HG03095 (cell line): ENCODE results near the gene TAS2R41.
A peak's percentile ranks its signal among the peaks of the same experiment; 100 is the strongest.

Experiments
- ATAC-seq: cut with Tn5 transposase; IDR thresholded peaks from one replicate; pipeline ENCODE4 v1.9.1; 2021; ENCODE audit warnings: moderate library complexity; ENCODE audit not compliant: unreplicated experiment

The TAS2R41 gene, protein sequence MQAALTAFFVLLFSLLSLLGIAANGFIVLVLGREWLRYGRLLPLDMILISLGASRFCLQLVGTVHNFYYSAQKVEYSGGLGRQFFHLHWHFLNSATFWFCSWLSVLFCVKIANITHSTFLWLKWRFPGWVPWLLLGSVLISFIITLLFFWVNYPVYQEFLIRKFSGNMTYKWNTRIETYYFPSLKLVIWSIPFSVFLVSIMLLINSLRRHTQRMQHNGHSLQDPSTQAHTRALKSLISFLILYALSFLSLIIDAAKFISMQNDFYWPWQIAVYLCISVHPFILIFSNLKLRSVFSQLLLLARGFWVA

DNA sequence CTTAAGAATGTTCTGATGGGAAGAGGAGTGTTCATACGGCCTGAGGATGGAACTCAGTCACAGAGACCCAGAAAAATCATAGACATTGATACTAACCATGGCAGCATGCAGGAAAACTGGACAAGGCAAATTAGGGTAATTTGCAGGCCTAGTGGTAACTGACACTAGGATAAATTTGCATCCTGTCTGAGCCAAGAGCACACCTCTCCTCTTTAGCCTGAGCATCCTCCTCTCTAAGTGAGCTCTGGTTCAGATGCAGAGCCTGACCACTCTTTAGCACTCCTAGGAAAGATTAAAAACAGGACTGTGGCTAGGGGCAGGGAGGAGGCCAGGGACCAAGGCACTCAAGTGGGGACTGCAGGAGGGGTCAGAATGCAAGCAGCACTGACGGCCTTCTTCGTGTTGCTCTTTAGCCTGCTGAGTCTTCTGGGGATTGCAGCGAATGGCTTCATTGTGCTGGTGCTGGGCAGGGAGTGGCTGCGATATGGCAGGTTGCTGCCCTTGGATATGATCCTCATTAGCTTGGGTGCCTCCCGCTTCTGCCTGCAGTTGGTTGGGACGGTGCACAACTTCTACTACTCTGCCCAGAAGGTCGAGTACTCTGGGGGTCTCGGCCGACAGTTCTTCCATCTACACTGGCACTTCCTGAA, at the start of gene TAS2R41:
TAS2R41 (plus strand) TSS at position 373 of the 650 bp plus-strand sequence; CDS start at position 373, 0 bp downstream.
- ATAC-seq, result no peak

DNA sequence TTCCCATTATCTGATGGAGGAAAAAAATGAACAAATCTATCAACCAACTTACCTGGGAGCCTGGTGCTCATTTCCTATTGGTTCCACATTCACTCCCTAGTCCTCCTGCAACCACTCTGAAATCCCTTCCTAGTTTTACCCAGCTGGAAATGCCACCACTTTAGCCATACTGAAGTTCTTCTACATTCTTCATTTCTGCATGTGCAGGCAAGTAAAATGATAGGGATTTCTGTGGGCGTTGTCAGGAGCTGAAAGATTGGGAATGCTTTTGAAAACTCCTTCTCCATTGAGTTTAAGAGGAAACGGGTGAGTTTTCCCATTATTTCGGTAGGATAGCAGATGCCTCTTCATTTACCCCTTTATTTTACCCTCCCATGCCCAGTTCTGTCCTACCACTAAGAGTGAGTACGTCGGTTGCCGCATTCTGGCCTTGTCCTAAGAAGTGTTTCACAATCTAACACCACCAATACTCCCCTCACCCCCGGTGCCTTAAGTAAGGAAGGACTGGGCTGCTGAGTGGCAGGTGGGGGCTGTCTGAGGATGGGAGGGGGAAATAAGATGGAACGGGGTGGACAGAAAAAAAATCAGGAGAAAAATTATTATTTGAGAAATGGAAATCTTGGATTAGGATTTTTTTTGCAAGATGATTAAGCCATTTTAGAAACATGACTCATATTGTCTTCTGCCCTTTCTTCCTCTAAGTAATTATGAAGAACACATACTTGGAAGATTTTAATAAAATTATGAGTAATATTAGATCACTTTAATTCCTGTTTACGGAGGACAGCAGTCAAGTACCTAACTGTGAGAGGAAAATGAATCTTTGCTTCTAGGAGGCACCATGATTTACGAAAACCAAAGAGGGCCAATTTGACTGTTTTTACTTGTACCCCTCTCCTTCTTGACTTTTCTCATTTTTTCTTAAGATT, 47.6 kb upstream of the TAS2R41 start:
- no peak for ATAC-seq

DNA sequence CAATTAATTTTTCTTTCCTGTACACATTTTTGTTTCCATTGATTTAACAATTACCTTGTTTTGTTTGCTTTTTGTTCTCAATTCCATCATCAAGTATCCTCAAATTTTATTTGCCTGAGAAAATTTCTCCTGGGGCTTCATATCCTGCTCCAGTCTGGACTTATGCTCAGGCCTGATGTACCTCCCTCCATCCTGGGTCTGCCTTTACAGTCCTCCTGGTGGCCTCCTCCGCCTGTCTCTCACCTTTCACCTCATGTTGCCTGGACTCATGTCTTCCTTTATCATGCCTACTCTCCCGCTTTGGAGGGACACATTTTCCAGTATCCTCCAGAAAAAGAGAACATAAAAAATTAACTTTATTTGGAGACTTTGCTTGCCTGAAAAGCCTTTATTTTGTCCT, 46.6 kb upstream of the TAS2R41 start:
- no peak for ATAC-seq

DNA sequence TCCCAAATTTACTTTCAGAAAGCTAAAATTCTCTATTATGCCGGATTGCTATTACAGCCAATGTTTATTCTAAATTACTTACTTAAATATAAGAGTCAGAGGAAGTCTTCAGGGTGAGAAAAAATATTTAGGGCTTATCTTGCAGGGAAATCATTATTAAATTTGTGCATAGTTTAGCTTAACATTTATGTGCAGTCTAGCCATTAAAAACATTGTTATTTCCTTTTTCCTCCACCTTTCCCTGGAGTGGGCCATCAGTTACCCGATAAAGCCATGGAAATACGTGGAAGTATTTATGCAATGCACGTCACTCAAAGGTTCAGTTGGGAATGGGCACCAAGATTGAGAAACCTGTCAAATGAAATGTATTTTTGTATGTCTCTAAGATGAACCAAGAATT, 43.9 kb upstream of the TAS2R41 start:
- ATAC-seq, result no peak

DNA sequence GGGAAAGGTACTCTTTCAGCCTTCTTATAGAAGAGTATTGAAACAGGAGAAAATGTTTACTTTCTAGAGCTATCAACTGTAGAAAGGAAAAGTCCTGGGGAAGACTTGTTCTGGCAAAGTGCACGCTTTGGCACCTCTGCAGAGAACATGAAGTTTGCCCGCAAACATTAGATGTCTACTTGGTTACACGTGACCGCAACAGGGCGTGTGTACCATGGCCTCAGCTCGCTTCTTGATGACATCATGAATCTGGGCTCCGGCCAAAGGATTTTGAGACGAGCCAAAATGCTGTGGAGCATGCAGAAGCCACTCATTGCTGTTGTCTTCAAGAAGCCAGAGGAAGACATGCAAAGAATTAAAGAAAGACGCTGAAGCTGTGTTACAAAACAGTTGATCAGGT, 43.0 kb upstream of the TAS2R41 start:
- ATAC-seq, result no peak

DNA sequence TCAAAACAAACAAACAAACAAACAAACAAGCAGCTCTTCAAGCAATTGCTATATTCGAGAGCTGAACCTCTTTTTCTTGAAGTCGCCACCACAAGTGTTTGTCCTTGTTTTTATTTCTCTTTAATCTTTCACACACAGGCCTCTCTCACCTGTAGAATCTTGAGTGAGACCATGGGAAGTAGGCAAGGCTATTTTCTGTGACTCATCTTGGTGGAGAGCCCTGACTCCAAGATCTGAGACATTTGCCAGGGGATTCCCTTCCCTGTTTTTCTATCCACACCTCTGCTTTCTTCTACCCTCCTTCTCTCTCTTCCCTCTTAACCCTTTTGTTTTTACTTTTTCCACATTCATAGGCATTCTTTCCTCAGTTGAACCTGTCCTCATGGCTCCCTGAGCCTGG, 42.4 kb upstream of the TAS2R41 start:
- no peak for ATAC-seq

DNA sequence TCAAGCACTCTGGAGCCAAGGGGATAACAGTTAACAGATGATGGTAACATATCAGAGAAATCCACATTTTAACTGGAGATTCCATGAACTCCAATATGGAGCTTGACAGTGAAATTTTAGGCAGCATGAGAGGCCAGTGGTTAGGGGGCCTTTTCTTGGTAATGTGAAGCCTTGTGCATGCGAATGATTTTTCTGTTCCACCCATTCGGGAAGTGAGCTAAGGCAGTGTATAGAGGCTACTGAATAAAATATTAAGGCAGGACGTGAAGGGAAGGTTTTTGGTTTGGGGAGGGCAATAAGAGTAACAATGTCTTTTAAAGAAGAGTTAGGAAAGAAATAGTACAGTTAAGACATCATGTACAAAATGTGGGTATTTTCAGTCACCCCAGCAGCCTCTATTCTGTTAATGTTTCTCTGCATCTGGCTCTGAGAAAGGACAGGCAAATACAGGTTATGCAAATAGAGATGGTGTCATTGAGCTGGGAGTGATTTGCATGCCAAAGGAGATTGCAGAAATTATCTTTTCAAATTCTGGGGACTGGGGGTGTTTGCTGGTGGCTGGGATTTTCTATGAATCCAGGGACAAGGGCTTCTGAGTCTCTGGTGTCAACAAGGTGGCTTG, 41.2 kb upstream of the TAS2R41 start:
- ATAC-seq, result peak; percentile 84

DNA sequence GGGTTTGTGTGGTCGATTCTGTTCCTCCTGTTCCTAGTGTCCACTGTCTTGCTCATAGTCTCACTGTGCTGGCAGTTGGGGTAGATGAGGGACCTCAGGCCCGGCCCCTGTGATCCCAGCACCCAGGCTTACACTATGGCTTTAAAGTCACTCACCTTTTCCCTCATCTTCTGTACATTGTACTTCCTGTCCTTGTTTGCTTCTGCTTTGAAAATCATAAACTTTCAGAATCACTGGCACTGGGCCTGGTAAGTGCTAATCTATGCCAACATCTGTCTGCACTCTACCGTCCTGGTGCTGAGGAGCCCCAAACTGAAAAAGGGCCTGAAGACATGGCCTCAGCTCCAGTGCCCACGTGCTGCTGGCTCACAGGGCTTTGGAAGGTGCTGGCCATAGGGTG, 40.1 kb upstream of the TAS2R41 start:
- ATAC-seq, result no peak

DNA sequence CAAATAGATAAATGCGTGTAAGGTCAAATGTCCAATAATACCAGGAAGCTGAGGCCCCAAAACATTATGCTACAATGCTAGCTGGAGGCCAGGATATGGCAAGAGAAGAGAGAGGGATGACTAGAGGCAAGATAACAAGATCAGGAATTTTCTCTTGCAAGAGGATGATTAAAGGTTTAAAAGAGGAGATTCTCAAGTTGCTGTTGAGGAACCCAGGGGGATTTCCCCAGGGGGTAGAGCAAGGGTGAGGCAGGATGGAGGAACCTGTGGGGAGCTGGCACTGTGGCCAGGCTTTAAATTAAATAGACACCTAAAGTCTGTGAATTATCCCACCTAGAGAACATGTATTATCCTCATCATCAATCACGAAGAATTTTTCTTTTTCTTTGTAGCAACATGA, 37.8 kb upstream of the TAS2R41 start:
- no peak for ATAC-seq

DNA sequence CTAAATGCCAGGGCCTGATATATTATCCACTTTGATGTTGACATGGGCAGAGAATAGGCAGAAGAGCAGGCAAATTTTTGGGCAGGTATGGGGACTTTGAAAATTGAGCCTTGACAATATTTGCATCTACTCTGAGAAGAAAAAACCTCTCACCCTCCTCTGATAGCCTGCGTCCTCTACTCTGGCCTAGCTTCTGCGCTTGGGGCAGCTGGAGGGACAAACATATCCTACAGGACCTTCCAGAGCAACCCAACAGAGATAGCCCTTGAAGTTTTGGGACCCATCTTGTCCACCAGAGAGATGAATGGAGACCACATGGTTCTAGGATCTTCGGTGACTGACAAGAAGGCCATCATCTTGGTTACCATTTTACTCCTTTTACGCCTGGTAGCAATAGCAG, 34.5 kb upstream of the TAS2R41 start, which contains the start of gene TAS2R60:
TAS2R60 (plus strand) TSS at position 301 of the 400 bp plus-strand sequence; CDS start at position 301, 0 bp downstream.
- ATAC-seq, result no peak

DNA sequence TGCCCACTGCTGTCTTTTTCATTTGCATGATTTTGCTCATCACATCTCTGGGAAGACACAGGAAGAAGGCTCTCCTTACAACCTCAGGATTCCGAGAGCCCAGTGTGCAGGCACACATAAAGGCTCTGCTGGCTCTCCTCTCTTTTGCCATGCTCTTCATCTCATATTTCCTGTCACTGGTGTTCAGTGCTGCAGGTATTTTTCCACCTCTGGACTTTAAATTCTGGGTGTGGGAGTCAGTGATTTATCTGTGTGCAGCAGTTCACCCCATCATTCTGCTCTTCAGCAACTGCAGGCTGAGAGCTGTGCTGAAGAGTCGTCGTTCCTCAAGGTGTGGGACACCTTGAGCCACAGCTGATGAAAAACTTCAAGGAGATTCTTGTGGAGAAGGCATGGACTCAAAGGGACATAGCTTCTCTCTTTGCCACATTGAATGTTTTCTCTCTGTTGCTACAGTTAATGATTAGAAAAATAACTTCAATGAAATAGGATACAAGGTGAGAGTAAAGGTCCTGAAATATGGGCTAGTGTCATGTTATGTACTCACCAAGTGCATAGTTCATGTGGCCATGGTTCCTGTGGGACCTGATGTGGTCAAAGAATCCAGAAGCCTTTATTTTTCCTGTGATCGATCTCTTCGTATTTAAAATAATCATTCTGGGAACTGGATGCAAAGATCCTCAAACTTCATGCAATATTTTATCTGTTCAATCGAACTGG, 33.5 kb upstream of the TAS2R41 start:
- no peak for ATAC-seq

DNA sequence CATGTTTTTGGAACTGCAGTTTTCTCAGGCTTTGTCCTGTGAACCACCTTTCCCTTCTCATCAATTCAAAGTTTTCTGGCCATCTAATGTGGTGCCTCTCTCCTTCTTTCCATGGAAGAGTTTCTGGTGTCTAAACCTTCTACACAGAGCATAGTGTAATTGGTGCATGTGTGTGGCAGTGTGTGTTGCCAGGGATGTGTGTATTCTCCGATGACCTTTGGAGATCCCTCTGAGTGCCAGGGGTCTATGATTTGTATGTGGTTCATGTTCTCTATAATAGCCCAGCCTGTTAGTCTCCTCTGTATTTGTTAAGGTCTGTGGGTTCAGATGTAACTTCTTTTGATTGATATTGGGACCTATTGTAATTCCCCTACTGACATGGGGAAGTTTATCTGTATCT, 32.9 kb upstream of the TAS2R41 start:
- no peak for ATAC-seq

DNA sequence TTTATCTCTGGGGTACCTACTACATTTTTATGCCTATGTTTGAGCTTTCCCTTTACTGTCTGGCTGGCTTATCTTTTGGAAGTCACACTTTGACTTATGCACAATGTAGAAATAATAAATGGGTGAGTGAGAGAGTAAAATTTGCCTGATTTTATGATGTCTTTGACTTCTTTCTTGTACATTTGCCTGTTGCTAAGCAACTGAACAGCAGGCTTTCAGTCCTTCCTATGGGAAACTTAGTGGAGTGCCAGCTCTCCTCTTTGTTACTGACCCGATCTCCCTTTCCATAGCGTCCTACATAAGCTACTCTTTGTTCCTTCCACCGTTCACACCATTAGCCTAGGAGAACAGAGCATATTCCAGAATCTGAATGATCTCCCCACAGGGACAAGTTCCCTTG, 30.2 kb upstream of the TAS2R41 start:
- ATAC-seq, result no peak

DNA sequence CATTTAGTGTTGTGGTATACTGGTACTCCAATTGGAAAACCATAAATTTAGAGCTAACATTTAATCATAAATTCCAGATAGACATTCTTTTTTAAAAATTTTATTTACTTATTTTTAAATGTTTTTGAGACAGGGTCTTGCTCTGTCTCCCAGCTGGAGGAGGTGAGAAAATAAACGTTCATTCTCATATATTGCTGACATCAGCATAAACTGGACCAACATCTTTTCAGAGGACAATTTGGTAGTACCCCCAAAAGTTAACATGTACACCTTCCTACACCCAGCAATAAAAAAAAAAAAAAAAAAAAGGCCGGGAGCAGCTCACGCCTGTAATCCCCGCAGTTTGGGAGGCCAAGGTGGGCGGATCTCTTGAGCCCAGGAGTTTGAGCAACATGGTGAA, 29.2 kb upstream of the TAS2R41 start:
- no peak for ATAC-seq

DNA sequence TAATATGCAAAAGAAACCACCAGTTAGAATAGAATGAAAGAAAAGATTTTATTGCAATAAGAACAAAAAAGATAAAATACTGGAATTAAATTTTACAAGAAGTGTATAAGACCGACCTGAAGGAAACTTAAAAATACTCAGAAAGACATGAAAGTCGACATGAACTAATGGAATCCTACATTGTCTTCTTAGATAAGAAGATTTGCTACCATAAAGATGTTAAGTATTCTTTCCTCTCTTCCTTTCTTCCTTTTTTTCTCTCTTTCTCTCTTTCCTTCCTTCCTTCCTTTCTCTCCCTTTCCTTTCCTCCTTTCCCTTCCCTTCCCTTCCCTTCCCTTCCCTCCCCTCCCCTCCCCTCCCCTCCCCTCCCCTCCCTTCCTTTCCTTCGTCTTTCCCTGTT, 27.9 kb upstream of the TAS2R41 start:
- no peak for ATAC-seq

DNA sequence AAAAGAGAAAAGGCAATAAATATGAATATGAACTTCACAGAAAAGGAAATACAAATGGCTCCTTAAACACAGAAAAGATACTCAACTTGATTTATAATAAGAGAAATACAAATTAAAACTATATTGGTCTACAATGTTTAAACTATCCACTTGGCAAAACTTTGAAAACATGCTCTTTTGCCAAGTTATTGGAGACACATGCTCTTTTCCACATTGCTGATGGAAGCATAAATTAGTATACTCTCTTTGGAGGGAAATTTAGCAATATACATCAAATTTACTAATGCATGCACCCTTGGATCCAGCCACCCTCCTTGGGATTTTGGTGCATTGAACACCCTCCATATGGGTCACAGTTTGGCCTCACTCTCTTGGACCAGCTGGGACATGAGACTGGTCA, 26.6 kb upstream of the TAS2R41 start:
- ATAC-seq, result no peak

DNA sequence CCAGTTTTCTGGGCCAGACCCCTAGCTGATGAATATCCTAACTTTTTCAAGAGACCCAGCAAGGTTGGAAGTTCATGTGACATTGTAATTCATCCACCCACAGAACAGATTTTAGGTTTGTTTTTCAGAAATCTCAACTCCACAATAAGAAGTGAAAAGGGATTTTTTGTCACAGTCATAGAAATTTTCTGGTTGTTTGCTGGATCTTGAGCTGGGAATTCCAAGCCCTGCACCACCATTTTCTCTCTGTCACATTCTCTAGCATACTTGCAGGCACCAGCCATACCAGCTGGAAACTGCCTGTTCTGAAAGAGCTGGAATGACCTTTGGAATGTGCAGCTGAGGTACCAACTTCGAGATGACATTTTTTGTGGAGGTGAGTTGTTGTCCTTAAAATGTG, 25.9 kb upstream of the TAS2R41 start:
- ATAC-seq, result no peak

DNA sequence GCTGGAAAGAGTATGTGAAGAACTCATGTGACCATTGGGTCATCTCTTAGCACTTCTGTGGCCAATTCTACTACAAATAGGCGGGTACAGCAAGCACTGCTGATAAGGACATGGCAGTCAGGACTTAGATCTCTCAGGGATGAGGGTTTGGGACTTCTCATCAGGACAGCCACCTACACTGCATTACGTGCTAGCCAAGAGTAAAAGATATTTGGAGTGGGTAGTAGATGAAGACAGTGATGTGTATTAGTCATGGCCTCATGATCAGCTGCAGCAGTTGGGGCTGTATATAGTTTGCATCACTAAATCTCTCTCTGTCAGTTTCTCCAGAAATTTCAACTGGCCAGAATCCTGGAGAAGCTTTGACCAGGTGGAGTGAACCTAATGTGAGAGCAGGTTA, 25.2 kb upstream of the TAS2R41 start:
- no peak for ATAC-seq

DNA sequence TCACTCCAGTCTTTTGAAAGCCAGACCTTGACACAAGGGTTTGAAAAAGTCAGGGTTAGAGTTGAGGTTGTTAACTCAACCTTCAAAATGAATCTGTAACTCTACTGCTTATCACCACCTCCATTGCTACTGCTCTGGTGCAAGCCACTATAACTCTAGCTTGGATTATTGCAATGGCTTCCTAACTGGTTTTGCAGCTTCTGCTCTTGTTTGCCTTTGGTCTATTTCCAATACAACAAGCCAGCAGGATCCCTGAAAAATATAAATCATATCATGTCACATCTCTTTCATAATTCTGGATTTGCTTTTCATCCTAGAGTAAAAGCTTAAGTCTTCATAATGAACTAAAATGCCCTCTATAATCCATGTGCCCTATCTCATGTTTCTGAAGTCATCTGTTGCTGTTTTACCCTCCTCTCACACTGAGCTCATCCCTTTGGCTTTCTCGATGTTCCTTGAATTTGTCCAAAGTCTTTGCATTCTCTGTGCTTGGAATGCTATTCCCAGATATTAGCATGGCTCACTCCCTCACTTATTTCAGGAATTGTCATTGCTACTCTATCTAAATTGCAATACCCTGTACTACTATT, 23.5 kb upstream of the TAS2R41 start:
- ATAC-seq, result no peak

DNA sequence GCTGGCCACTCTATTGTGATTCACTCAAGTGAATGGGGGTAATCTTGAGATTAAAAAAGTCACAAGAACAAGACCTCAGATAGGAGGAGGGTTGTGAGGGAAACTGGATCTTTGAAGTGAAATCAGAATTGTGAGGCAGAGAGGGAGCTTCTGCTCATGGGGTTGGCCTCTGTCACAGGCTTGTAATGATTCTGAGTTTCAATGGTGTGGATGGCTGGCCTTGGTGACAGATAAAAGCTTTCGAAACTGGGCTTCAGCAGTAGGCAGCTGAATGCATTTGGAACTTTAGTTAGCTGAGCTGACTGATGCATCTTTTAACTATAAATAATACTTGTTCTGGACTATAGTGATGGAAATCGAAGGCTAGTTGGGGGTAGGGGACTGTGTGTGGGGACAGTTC, 22.2 kb upstream of the TAS2R41 start:
- no peak for ATAC-seq
